Rectal smooth muscle tissue (tissue), 1 donor: ENCODE measurements around the gene XRCC1.
"Not testable (repeated sequence)": the region's sequence is repeated elsewhere in the genome, so short reads cannot be mapped to it uniquely, and the experiment has no call there.

Experiments
- H3K27ac ChIP-seq: one replicate; pipeline ENCODE4 v1.7.0; 2013; ENCODE audit warnings: low read depth, low read length, inconsistent platforms
- H3K27me3 ChIP-seq: one replicate; pipeline ENCODE4 v1.7.0; 2013; ENCODE audit warnings: low read length; ENCODE audit not compliant: control insufficient read depth, insufficient read depth
- H3K36me3 ChIP-seq: one replicate; pipeline ENCODE4 v1.7.0; 2013; ENCODE audit warnings: low read length; ENCODE audit not compliant: control insufficient read depth, insufficient read depth
- H3K4me1 ChIP-seq: one replicate; pipeline ENCODE4 v1.7.0; 2013; ENCODE audit warnings: low read length; ENCODE audit not compliant: control insufficient read depth, insufficient read depth
- H3K4me3 ChIP-seq: one replicate; pipeline ENCODE4 v1.7.0; 2013; ENCODE audit warnings: low read length
- H3K9ac ChIP-seq: one replicate; pipeline ENCODE4 v1.7.0; 2013; ENCODE audit warnings: low read length

XRCC1 gene

DNA sequence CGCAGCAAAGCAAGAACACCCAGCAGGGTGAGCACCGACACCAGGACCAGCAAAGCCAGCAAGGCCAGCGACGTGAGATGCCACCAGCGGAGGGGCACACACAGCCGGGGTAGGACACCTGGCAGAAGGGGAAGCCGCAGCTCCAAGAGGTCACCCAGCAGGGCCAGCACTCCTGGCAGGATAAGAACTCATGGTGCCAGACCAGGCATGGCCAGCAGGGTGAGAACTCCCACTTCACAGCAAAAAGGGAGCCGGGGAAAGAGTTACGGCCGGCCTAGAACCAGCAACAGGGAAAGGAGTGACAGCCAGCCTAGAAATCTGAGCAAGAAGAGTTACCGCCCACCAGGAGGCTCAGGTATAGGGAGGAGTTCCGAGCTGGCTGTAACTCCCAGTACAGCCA is 37.0 kb upstream of the XRCC1 start:
- no peak overlapping the region for H3K27ac ChIP-seq
- H3K9ac ChIP-seq: no peak overlapping the region
- H3K27me3 ChIP-seq: no peaks in the 10 kb centered on the region
- no peak overlapping the region for H3K4me3 ChIP-seq
- H3K36me3 ChIP-seq: peaks cover 7% of the 10 kb centered on the region
- no peaks in the 10 kb centered on the region for H3K4me1 ChIP-seq

DNA sequence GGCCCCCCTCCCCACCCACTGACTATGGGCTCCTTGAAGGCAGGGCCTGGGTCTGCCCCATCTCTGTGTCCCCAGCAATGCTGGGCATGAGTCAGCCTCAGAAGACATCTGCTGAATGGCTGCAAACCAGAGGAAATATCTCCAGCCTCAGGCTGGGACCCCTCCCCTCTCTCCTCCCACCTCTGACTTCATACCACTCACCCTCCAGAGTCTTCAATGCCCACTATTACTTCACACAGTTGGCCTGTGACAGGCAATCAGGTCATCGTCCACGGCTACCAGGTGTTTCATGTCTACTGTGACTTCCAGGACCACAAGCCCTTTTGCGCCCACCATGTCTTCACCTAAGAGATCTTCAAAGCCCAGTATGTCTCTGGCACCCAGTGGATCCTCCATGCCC is 36.5 kb upstream of the XRCC1 start, which contains the start of gene SRRM5:
Gene SRRM5, plus strand, starts transcription at position 301 of the 400 bp plus-strand sequence. Its CDS starts 34 bp downstream, at position 335.
- Histone ChIP-seq H3K9ac (no peak within 1 kb of the TSS), H3K4me3 (no peak within 1 kb of the TSS), H3K27me3 (no peaks in the 10 kb centered on the region), H3K36me3 (peaks cover 10% of the 10 kb centered on the region), H3K27ac (no peak within 1 kb of the TSS), H3K4me1 (no peaks in the 10 kb centered on the region)

DNA sequence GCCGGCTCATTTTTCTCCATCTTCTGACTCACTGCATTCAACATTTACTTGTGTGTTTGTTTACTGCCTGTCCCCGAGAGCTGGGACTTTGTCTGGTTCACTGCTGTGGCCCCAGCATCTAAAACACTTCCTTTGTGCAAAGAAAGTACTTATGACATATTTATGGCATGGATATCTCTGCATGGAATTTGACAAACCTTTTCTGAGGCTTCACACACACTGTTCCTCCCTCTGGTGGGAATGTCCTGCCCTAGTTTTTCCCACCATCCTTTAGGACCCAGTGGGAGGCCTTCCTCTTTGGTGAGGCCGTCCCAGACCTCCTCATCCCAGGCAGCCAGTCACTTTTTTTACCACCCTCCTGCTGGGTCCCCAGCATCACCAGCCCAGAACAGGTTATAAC is 35.2 kb upstream of the XRCC1 start:
- Histone ChIP-seq H3K9ac (no peak overlapping the region), H3K36me3 (peaks cover 11% of the 10 kb centered on the region), H3K27ac (no peak overlapping the region), H3K4me1 (no peaks in the 10 kb centered on the region), H3K4me3 (no peak overlapping the region), H3K27me3 (no peaks in the 10 kb centered on the region)

DNA sequence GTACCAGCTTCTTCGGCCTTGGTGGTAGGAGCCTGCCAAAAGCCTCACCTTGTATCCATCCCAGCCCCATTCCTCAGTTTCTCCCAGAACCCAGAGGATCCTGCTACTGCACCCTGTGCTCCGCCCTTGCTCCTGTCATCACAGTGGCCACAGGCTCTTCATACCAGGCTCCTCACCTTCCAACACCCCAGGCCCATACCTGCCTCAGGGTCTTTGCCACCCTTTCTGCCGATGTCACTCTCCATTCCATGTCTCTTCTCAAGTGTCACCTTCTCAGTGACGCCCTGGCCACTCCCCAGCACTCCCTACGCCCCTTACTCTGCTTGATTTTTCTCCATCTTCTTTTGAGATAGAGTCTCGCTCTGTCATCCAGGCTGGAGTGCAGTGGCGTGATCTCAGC is 34.5 kb upstream of the XRCC1 start:
- Histone ChIP-seq H3K27ac (no peak overlapping the region), H3K9ac (no peak overlapping the region), H3K27me3 (no peaks in the 10 kb centered on the region), H3K36me3 (peaks cover 11% of the 10 kb centered on the region), H3K4me1 (no peaks in the 10 kb centered on the region), H3K4me3 (no peak overlapping the region)

DNA sequence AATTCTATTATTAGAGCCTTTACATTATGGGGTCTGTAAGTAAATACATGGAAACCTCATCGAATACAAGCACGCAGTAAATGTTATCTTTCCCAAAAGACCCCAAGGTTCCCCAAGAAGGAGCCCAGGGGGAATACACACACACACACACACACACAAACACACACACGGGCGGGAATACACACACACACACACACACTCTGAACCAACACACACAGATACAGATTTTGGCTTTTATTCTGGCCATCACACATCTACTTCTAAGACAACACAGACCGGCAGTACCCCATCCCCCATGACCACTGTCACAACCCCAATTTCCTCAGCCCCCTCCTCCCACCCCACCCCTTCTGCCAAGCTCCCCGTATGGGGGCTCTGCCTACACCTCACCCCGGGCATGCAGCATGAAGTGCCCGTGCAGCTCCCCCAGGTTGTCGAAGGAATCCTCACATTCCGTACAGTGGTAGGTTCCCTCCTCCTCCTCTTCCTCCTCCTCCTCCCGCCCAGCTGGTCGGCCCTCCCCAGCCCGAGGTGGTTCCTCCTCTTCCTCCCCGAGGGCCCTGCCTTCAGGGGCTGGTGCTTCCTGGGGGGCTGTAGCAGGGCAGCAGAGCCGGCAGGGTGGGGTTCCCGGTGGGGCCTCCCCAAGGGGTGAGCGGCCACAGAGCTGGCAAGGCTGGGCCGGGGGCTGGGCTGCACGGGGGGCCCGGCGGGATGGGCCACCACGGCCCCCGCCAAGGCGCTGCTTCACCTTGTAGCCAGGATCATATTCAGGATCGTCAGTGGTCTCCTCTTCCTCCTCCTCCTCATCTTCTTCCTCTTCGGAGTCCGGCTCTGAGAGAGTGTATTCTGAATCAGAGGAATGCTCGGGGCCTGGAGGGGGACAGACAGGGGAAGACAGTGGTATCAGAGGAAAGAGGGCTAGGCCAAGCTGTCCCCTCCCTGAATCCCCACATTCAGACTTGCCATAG is 32.2 kb upstream of the XRCC1 start:
- peaks cover 8% of the 10 kb centered on the region for H3K36me3 ChIP-seq
- H3K4me3 ChIP-seq: no peak overlapping the region
- no peaks in the 10 kb centered on the region for H3K27me3 ChIP-seq
- no peak overlapping the region for H3K9ac ChIP-seq
- H3K27ac ChIP-seq: no peak overlapping the region
- no peaks in the 10 kb centered on the region for H3K4me1 ChIP-seq

DNA sequence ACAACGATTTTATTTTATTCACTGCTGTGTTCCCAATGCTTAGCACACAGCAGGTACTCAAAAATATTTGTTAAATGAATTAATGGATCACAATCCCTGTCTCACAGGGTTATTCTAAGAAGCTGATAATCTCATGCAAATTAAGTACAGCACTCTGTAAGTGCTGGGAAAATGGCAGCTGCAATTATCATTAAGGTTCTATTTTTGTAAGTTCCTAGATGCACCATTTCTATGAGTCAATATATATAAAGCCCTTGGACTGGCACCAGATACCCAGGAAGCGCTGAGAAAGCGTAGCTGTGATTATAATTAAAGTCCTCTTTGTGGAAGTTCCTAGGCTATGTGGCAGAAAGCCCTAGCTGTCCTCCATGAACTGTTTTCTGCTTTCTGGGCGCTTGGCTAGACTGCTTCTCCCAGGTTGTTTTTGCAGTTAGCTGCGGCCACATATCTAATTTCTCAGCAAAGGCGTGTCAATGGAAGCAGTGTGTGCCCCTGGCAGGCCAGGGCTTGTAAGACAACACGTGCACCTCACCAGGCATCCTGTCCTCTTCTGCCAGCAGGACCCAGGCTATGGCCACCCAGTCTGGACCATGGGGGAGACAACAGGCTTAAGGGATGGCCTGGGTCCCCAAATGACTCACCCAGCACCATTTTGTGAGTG is 31.4 kb upstream of the XRCC1 start:
- Histone ChIP-seq H3K36me3 (peaks cover 9% of the 10 kb centered on the region), H3K9ac (no peak overlapping the region), H3K4me3 (no peak overlapping the region), H3K4me1 (no peaks in the 10 kb centered on the region), H3K27ac (no peak overlapping the region), H3K27me3 (no peaks in the 10 kb centered on the region)

DNA sequence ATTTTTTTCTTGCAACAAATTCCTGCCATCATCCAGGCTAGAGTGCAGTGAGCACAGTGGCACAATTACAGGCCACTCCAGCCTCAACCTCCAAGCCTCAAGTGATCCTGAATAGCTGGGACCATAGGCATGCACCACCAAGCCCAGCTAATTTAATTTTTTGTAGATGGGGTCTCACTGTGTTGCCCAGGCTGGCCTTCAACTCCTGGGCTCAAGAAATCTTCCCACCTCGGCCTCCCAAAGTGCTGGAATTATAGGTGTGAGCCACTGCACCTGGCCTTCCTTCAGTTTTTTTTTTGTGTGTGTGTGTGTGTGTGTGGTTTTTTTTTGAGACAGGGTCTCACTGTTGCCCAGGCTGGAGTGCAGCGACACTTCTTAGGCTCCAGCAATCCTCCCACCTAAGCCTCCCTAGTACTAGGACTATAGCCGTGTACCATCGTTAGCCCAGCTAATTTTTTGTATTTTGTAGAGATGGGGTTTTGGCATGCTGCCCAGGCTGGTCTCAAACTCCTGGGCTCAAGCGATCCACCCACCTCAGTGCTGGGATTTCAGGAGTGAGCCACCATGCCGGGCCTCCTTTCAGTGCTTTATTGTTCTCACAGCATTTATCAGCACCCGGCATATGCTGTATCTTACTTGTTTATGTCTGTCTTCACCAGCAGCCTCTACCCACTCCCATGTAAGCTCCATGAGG is 30.7 kb upstream of the XRCC1 start:
- Histone ChIP-seq H3K4me3 (no peak overlapping the region), H3K4me1 (no peaks in the 10 kb centered on the region), H3K27ac (no peak overlapping the region), H3K9ac (no peak overlapping the region), H3K27me3 (no peaks in the 10 kb centered on the region), H3K36me3 (peaks cover 14% of the 10 kb centered on the region)

DNA sequence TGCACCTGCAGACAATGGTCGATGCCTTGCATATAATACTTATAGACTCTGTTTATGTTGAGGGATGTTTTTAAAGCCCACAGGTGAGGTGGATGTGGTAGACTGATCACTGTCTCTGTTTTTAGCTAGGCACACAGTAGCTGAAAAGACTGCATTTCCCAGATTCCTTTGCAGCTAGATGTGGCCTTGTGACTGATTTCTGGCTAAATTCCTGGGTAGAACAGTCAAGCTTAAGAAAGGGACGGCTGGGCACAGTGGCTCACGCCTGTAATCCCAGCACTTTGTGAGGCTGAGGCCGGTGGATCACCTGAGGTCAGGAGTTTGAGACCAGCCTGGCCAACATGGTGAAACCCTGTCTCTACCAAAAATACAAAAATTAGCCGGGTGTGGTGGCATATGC is 25.0 kb upstream of the XRCC1 start:
- peaks cover 26% of the 10 kb centered on the region for H3K36me3 ChIP-seq
- H3K4me3 ChIP-seq, H3K27me3 ChIP-seq, H3K27ac ChIP-seq, H3K4me1 ChIP-seq, H3K9ac ChIP-seq: not testable (repeated sequence)

DNA sequence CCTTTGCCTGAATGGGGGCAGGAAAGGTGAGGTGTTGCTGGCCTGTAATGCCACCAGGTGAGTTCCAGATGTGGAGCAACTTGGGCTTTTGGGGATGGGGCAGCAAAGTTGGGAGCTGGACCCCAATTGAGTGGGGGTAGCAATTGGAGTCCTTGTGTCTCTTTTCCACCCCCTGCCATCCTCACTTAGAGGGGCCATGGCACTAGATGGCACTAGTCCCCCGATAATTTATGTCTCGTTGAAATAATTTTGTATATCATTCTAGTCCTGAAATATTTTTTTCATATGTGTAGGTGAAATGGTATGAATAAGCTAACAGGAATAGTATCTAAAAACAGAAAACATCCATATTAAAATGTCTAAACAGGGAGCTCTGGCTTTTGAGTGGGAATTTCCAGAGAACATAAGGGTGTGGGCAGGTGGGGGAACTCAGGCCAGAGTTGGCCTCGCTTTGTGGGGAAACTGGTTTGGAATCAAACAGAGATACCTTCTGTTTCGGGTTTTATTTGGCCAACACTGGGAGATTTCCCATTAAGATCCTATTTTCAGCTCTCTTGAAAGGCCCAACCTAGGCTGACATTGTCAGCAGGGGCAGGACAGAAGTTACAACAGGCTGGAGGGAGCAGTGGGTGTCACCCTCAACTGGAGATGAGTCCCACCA is 24.4 kb upstream of the XRCC1 start:
- Histone ChIP-seq H3K9ac (no peak overlapping the region), H3K36me3 (peaks cover 26% of the 10 kb centered on the region), H3K4me3 (no peak overlapping the region), H3K4me1 (peaks cover 10% of the 10 kb centered on the region), H3K27me3 (no peaks in the 10 kb centered on the region), H3K27ac (no peak overlapping the region)

DNA sequence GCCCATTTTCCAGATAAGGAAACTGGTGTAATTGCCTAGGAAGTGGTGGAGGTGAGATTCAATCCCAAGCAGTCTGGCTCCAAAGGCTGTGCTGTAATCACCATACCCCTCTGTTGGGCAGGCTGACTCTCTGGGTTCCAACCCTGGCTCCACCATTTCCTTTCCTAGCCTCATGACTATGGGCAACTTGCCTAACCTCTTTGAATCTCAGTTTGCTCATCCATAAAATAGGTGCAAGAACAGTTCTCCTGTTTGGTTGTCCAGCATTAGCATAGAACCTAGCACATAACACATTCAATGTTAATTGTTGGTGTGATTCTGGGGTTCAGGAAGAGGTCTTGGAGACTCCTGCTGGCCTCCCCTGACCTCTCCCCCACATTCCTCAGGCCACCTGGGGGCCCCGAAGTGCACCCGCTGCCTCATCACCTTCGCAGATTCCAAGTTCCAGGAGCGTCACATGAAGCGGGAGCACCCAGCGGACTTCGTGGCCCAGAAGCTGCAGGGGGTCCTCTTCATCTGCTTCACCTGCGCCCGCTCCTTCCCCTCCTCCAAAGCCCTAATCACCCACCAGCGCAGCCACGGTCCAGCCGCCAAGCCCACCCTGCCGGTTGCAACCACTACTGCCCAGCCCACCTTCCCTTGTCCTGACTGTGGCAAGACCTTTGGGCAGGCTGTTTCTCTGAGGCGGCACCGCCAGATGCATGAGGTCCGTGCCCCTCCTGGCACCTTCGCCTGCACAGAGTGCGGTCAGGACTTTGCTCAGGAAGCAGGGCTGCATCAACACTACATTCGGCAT is 23.3 kb upstream of the XRCC1 start:
- Histone ChIP-seq H3K9ac (no peak overlapping the region), H3K36me3 (peaks cover 26% of the 10 kb centered on the region), H3K4me1 (peaks cover 13% of the 10 kb centered on the region), H3K4me3 (no peak overlapping the region), H3K27me3 (no peaks in the 10 kb centered on the region), H3K27ac (no peak overlapping the region)

DNA sequence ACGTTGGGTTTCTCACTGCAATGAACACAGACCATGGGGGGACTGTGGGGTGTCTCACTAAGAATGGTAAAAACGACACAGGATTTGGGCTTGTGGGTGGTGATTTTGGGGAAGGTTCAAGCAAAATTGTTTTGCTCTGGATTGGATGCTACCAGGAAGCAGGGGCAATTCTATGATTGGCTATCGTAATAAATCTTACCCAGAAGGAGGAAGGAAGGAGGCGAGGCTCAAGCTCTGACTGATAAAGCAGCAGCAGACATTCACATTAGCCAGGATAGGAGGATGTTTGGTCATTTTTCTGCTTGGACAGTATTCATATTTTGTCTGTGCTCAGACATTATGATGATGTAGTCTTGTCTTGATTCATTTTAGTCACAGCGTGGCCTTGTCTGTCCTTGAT is 22.5 kb upstream of the XRCC1 start:
- H3K9ac ChIP-seq: no peak overlapping the region
- H3K4me3 ChIP-seq: no peak overlapping the region
- no peaks in the 10 kb centered on the region for H3K27me3 ChIP-seq
- H3K4me1 ChIP-seq: peaks cover 13% of the 10 kb centered on the region
- no peak overlapping the region for H3K27ac ChIP-seq
- H3K36me3 ChIP-seq: peaks cover 26% of the 10 kb centered on the region
